Ishikawa (cell line): ENCODE data around the gene SEC14L3.

Source experiments
- CEBPB ChIP-seq: IDR thresholded peaks from 2 replicates; pipeline ENCODE4 v1.6.1; 2012
- CREB1 ChIP-seq: IDR thresholded peaks from 2 replicates; pipeline ENCODE4 v1.6.1; 2012; ENCODE audit warnings: low read depth
- EP300 ChIP-seq: IDR thresholded peaks from 2 replicates; pipeline ENCODE4 v1.6.1; 2012; ENCODE audit warnings: borderline replicate concordance
- NFIC ChIP-seq: IDR thresholded peaks from 2 replicates; pipeline ENCODE4 v1.6.1; 2012
- RAD21 ChIP-seq: IDR thresholded peaks from 2 replicates; pipeline ENCODE4 v1.6.1; 2012; ENCODE audit warnings: low read depth
- TAF1 ChIP-seq: IDR thresholded peaks from 2 replicates; pipeline ENCODE4 v1.6.1; 2012; ENCODE audit warnings: low read depth, mild to moderate bottlenecking
- TEAD4 ChIP-seq: IDR thresholded peaks from 2 replicates; pipeline ENCODE4 v1.6.1; 2012
- YY1 ChIP-seq: IDR thresholded peaks from 2 replicates; pipeline ENCODE4 v1.6.1; 2012; ENCODE audit warnings: low read depth
- ZBTB7A ChIP-seq: IDR thresholded peaks from 2 replicates; pipeline ENCODE4 v1.6.1; 2012; ENCODE audit warnings: low read depth
- TF ChIP-seq, protein P1 (sequence below): IDR thresholded peaks from 2 replicates; pipeline ENCODE4 v1.6.1; 2012
- TF ChIP-seq, protein P2 (sequence below): IDR thresholded peaks from 2 replicates; pipeline ENCODE4 v1.6.1; 2012; ENCODE audit warnings: low read depth, mild to moderate bottlenecking
- TF ChIP-seq, protein P3 (sequence below): IDR thresholded peaks from 2 replicates; pipeline ENCODE4 v1.6.1; 2012

DNA sequence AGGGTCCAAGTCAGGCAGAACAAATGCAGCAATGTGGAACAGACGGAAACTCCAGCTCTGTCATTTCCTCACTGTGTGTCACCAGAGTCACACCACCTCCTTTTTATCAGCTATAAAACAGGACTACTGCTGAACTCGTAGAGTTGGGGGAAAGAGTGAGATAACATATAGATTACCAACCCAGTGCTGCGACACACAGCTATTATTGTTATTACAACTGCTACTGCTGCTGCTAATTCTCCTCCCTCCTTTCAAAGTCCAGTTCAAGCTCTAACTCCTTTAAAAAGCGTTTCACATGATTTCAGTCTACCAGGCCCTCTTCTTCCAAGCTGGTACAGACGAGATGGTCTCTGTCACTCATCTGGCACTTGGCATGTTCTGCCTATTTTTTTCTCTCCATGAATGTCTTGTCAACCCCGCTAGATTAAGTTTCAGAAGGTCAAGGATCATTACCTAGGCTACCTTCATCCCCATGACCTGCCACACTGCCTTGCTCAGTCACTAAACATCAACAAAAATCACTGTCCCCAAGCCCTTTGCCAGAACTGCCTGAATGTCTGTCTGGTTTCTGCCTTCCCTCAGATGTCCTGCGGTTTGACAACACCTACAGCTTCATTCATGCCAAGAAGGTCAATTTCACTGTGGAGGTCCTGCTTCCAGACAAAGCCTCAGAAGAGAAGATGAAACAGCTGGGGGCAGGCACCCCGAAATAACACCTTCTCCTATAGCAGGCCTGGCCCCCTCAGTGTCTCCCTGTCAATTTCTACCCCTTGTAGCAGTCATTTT, 49.9 kb downstream of the SEC14L3 start:
- TF ChIP-seq, protein P1, sequence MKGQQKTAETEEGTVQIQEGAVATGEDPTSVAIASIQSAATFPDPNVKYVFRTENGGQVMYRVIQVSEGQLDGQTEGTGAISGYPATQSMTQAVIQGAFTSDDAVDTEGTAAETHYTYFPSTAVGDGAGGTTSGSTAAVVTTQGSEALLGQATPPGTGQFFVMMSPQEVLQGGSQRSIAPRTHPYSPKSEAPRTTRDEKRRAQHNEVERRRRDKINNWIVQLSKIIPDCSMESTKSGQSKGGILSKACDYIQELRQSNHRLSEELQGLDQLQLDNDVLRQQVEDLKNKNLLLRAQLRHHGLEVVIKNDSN = no peak
- TF ChIP-seq CEBPB = no peak
- no peak for TF ChIP-seq YY1
- TF ChIP-seq RAD21 = no peak
- TF ChIP-seq, protein P2, sequence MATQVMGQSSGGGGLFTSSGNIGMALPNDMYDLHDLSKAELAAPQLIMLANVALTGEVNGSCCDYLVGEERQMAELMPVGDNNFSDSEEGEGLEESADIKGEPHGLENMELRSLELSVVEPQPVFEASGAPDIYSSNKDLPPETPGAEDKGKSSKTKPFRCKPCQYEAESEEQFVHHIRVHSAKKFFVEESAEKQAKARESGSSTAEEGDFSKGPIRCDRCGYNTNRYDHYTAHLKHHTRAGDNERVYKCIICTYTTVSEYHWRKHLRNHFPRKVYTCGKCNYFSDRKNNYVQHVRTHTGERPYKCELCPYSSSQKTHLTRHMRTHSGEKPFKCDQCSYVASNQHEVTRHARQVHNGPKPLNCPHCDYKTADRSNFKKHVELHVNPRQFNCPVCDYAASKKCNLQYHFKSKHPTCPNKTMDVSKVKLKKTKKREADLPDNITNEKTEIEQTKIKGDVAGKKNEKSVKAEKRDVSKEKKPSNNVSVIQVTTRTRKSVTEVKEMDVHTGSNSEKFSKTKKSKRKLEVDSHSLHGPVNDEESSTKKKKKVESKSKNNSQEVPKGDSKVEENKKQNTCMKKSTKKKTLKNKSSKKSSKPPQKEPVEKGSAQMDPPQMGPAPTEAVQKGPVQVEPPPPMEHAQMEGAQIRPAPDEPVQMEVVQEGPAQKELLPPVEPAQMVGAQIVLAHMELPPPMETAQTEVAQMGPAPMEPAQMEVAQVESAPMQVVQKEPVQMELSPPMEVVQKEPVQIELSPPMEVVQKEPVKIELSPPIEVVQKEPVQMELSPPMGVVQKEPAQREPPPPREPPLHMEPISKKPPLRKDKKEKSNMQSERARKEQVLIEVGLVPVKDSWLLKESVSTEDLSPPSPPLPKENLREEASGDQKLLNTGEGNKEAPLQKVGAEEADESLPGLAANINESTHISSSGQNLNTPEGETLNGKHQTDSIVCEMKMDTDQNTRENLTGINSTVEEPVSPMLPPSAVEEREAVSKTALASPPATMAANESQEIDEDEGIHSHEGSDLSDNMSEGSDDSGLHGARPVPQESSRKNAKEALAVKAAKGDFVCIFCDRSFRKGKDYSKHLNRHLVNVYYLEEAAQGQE = no peak
- no peak for TF ChIP-seq TAF1
- TF ChIP-seq, protein P3, sequence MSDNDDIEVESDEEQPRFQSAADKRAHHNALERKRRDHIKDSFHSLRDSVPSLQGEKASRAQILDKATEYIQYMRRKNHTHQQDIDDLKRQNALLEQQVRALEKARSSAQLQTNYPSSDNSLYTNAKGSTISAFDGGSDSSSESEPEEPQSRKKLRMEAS = no peak
- no peak for TF ChIP-seq EP300
- TF ChIP-seq TEAD4 = no peak
- TF ChIP-seq NFIC = no peak
- no peak for TF ChIP-seq CREB1
- TF ChIP-seq ZBTB7A = no peak
